HG03460 (cell line): ENCODE data around the gene XPNPEP3.
"Not testable (repeated sequence)": the region's sequence is repeated elsewhere in the genome, so short reads cannot be mapped to it uniquely, and the experiment has no call there.

ENCODE experiments used
- ATAC-seq: cut with Tn5 transposase; IDR thresholded peaks from one replicate; pipeline ENCODE4 v1.9.1; 2021; ENCODE audit not compliant: unreplicated experiment

XPNPEP3 gene

GRCh38 chr22:40855979-40856512 lies 902 bp upstream of the XPNPEP3 start:
- ATAC-seq, result peak; percentile 15

DNA sequence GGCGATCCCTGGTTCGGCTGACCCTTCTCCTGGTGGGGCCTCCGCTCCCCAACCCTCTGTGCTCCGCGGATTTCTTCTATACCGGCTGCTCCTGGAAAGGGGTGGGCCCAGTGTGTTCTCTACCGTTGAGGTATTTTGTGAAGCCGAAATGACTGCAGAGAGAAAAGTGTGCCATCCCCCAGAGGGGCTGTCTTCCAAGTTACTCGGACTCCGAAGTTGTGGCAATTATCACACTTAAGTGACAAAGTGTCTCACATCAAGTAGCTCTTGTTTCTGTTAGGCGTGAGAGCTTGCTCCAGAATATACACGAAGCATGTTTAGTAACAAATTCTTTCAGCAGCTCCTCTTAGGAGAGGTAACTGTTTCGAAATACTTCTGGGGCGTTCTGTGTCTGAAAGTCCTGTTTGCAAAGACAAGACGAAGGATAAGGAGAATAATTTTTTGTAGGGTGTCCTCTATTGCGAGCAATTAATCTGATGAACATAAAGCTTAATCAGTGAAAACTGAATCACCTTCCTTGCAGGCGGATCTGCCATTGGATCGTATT lies 434 bp downstream of the XPNPEP3 start:
- no peak for ATAC-seq

DNA sequence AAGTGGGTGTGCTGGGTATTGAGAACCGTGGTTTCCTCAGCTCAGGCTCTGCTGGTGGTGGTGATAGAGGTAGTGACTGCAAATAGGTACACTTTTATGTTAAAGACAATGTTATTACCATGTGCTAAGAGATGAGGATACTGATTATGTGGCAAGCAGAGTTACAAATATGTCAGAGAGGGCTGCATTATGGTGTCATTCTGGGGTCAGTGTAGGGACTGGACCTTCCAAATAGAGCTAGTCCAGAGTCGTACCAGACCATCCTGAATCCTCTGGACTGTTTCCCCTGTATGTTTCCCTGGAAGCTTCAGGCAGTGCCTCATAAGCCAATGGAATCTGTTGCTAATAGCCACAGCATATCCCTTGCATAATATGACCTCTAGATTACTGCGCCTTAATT lies 5.1 kb downstream of the XPNPEP3 start, which contains the start of gene DNAJB7:
TSS of gene DNAJB7 (minus strand) at position 101 of the 400 bp plus-strand sequence. CDS start 119 bp downstream, outside the sequence.
- ATAC-seq, result no peak

GRCh38 chr22:40862537-40862936 lies 5.6 kb downstream of the XPNPEP3 start:
- no peak for ATAC-seq

DNA sequence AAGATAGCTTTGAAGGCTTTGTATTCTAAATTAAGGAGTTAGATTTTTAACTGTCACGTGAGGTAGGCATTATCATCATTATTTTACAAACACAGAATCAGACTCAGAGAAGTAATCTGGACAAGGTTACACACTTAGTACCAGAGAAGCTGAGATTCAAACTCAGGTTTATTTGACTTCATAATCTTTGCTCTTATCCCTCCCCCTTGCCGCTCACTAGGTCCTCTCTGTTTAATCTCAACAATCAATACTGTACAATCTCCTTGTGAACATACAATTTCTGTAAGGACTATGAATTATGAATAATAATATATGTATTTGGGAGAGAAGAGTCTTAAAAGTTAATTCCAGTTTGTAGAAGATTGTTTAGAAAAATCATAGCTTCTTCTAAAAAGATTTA lies 10.2 kb downstream of the XPNPEP3 start:
- ATAC-seq, result no peak

- ATAC-seq, result not testable (repeated sequence)
Measured at GRCh38 chr22:40868379-40868778, 11.4 kb downstream of the XPNPEP3 start.

DNA sequence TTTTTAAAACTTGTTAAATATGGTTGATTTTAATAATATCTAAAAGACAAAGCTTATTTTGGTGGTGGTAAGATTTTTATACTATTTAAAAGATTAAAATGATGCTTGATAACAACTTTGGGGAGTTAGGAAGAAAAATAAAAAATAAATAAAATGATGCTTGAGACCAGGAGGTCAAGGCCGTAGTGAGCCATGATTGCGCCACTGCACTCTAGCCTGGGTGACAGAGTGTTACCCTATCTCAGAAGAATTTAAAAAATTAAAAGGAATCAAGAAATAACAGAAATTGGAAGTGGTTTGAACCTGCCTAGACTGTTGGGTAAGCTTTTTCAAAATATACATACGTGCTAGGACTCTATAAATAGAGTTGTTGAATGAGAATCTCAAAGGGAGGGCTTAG lies 17.1 kb downstream of the XPNPEP3 start:
- ATAC-seq, result no peak

- no peak for ATAC-seq
Measured at GRCh38 chr22:40875111-40875510, 18.2 kb downstream of the XPNPEP3 start.

DNA sequence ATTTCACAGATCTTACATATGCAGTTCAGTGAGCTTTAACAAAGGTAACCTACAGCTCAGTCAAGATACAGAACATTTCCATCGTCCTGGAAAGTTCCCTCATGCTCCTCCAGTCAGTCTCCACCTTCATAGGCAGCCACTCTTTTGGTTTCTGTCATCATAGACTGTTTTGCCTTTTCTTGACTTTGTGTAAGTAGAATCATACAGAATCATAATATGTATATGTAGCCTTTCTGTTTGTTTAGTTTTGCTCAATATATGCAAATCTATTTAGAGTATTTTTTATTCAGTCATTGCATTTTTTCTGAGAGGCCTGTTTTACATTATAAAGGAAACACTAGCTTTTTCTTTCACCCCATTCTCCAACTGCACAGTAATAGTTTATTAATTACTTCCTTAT lies 20.0 kb downstream of the XPNPEP3 start:
- ATAC-seq, result no peak

DNA sequence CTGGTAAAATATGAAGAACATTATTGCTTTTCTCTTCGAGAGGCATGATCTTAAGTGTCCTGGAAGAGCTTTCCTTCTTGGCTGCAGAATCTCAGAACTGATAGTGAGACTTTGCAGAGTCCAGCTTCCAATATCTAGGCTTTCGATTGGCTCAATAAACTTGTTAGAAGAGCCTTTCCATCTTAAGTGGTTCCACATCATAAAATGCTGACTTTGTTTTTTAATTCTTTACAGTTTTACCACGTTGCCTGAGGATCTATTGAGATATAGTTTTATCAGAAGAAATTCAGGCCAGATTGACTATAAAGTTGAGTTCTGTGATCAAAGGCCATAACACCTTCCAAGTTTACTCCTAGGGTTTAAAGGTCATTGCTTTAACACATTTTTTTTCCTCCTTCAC lies 20.5 kb downstream of the XPNPEP3 start:
- no peak for ATAC-seq

DNA sequence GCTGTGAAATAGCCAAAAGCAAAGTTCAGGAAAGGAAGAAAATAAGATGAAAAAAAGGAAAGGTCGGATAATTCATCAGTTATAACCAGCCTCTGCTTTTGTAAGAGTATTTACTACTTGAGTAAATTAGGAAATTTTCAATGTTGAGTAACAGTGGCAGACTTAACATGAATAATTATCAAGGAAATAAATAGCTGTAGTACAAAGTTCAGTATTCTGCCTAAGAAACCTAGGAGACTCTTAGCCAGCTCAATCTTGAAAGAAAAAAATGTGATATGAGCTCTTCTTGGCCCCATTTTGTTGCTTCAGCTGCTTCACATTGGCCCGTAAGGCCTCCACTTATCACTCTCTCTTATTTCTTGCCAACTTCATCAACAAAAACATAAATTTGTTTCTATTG lies 22.0 kb downstream of the XPNPEP3 start:
- no peak for ATAC-seq

DNA sequence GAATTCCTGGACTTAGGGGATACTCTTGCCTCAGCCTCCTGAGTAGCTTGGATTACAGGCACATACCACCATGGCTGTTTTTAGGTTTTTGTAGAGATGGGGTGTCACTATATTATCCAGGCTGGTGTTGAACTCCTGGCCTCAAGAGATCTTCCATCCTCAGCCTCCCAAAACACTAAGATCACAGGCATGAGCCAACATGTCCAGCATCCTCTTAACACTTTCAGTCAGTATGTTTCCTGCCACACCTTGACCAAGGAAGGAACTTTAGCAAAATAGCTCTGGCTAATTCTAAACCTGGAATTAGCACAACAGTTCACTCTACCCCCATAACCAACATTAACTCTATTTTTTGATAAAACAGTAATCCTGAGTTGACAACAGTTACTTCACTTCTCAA lies 32.2 kb downstream of the XPNPEP3 start:
- ATAC-seq, result no peak

DNA sequence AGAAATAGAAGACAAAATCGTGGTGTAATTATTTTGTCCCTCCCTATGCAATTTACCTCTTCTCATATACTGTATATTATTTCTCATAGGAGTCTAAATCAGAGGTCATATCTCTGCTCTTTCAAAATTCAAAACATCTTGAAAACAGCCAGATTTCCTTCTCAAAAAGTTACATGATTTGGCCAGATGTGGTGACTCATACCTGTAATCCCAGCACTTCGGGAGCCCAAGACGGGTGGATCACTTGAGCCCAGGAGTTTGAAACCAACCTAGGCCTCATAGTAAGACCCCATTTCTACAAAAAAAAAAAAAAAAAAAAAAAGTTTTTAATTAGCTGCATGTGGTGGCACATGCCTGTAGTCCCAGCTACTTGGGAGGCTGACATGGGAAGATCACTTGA lies 33.9 kb downstream of the XPNPEP3 start:
- no peak for ATAC-seq

DNA sequence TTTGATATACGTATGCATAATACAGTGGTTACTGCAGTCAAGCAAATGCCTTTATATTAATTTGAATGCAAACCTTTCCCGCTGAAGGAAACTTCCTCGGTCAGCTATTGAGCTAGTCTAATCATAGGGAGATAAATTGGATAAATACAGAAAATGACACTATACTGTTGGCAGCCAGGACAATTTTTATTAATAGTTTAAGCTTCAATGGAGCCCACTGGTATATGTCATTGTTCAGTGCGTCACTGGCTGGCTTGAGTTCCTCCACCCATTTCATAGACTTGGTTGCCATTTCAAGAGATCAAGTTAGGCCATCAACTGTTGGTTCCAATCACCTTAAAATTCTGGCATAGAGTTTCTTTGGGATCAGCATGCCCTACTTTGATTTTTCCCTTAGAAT lies 37.5 kb downstream of the XPNPEP3 start:
- no peak for ATAC-seq

DNA sequence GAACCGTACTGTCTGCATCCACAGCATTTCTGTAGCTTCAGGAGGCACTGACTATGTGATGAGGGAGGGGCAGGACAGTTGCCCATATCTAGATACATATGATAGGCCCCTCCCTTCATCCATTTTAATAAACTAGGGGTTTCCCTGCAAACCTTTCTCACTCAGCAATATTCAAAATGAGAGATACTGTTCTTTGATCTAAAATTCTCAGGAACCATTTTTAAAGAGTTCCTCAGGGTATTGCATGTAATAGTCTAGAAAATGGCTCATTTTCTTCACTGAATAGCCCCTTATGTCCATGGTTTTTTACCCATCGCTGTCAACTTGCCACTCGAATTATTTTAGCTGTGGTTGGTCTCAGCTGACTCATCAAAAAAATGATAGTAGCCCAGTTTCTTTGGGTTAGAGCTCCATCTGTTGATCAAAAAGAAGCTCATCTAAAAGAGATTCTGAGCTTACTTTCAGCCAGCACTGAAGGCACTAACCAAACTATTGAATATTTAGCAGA lies 42.0 kb downstream of the XPNPEP3 start:
- ATAC-seq, result no peak

DNA sequence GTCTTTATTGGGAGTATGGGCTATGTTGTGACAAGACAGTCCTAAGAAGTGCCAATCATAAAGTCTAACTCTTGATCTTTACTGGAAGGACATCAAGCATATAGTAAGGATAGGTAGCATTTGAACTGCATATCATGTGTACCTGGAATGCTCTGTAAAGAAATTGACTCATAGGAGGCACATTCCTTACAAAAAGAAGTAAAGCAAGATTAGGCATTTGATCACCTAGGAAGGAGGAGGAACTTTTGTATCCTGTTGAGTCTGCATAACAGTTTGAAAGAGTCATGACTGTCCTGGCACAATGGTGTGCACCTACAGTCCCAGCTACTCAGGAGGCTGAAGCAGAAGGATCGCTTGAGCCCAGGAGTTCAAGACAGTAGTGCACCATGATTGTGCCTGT lies 47.2 kb downstream of the XPNPEP3 start:
- no peak for ATAC-seq

DNA sequence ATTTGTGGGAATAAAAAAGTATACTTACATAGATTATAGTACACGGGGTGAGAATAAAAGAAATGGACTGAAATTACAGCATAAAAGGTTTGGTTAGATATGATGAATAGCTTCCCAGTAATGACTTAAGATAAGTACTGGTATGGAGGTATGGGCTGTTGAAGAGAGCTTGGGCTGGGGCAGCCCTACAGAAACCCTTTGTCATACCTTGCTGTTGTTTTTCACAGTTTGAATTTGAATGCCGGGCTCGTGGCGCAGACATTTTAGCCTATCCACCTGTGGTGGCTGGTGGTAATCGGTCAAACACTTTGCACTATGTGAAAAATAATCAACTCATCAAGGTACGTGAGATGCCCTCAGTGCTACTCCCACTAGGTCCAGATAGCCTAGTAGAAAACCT lies 51.9 kb downstream of the XPNPEP3 start:
- ATAC-seq, result no peak

DNA sequence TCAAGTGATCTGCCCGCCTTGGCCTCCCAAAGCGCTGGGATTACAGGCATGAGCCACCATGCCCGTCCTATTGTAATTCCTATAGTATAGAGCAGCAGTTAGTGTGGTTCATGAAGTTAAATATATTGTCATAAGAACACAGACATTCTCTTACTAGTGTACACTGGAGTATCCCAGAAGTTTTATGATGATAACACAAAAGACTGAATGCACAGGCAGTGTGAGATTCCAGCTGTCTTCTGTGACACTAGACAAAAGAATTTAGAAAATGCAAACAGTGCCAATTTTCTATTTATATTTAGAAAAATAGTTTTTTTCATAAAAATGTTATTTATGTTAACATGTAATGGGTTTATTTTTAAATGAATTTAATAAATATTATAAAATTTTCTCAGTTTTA lies 54.8 kb downstream of the XPNPEP3 start:
- ATAC-seq, result no peak

GRCh38 chr22:40912987-40913386 lies 56.0 kb downstream of the XPNPEP3 start:
- not testable (repeated sequence) for ATAC-seq

- no peak for ATAC-seq
Measured at GRCh38 chr22:40919446-40919845, 62.5 kb downstream of the XPNPEP3 start.

DNA sequence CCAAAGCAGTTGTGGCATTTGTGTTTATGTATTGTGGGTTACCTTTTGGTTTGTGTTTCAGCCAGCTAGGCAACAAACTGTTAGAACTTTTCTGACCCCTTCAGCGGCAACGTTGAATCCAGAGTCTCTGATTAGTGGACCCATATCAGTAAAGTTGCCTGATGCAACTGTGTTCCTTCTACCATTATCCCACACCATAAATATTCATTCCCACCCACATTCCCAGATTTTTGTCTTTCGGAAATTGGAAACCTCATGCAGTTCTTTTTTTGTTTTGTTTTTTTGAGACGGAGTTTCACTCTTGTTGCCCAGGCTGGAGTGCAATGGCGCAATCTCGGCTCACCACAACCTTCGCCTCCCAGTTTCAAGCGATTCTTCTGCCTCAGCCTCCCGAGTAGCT lies 63.6 kb downstream of the XPNPEP3 start:
- no peak for ATAC-seq

DNA sequence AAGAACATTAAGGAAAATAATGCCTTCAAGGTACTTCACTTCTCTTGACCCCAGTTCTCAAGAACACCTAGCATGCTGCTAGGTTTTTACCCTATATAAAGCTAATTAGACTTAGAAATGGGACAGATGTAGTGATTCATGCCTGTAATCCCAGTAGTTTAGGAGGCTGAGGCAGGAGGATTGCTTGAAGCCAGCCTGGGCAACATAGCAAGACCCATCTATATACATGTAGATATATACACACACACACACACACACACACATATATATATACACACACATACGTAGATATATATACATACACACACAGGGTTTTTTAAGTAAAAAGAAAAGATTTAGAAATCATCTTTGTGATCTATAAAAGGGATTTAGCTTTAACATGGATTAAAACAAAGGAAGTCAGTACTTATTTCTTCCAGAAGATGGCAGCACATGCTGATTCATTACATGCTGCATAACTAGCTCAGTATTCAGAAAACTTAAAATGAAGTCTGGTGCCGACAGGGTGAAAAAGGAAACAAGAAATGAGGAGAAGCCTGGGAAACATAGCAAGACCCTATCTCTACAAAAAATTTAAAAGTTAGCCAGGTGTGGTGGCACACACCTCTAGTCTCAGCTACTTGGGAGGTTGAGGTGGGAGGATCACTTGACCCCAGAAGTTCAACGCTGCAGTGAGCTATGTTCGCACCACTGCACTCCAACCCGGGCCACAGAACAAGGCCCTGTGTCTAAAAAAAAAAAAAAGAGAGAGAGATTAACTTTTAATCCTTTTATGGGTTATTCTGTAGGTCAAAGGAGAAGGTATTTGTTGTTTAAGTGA lies 65.7 kb downstream of the XPNPEP3 start:
- no peak for ATAC-seq
